GM21360 (cell line): ENCODE data around the gene MRPS15.
A peak's percentile ranks its signal among the peaks of the same experiment; 100 is the strongest.

ENCODE experiments used
- ATAC-seq: cut with Tn5 transposase; IDR thresholded peaks from one replicate; pipeline ENCODE4 v1.9.1; 2021; ENCODE audit warnings: mild to moderate bottlenecking, moderate library complexity; ENCODE audit not compliant: unreplicated experiment

MRPS15 gene

GRCh38 chr1:36463463-36463802 lies 751 bp downstream of the MRPS15 start:
- no peak for ATAC-seq

GRCh38 chr1:36458910-36459309 lies 5.3 kb downstream of the MRPS15 start:
- ATAC-seq = no peak

- no peak for ATAC-seq
These were observed 6.5 kb downstream of the MRPS15 start for GRCh38 chr1:36457691-36458090.

- no peak for ATAC-seq
These were observed 7.7 kb downstream of the MRPS15 start for GRCh38 chr1:36456391-36456928.

GRCh38 chr1:36455386-36455785 lies 8.8 kb downstream of the MRPS15 start:
- ATAC-seq = no peak

GRCh38 chr1:36453600-36454388 lies 10.4 kb downstream of the MRPS15 start:
- no peak for ATAC-seq

GRCh38 chr1:36453051-36453450 lies 11.1 kb downstream of the MRPS15 start:
- ATAC-seq = no peak

GRCh38 chr1:36450919-36451305 lies 13.3 kb downstream of the MRPS15 start:
- ATAC-seq = no peak

GRCh38 chr1:36450270-36450918 lies 13.8 kb downstream of the MRPS15 start, which contains the start of gene OSCP1:
OSCP1 (minus strand) TSS chr1:36450451; CDS start chr1:36450369, 82 bp downstream.
- ATAC-seq = peak; percentile 92

- ATAC-seq = no peak
These were observed 15.6 kb downstream of the MRPS15 start for GRCh38 chr1:36448530-36449056.

GRCh38 chr1:36447450-36447849 lies 16.7 kb downstream of the MRPS15 start:
- ATAC-seq = no peak

GRCh38 chr1:36446746-36447145 lies 17.4 kb downstream of the MRPS15 start:
- ATAC-seq = no peak

GRCh38 chr1:36446271-36446670 lies 17.9 kb downstream of the MRPS15 start:
- ATAC-seq = no peak

GRCh38 chr1:36443297-36443696 lies 20.9 kb downstream of the MRPS15 start:
- ATAC-seq = no peak

GRCh38 chr1:36442337-36442736 lies 21.8 kb downstream of the MRPS15 start:
- no peak for ATAC-seq

GRCh38 chr1:36440646-36441045 lies 23.5 kb downstream of the MRPS15 start:
- ATAC-seq = no peak

GRCh38 chr1:36440044-36440443 lies 24.1 kb downstream of the MRPS15 start:
- no peak for ATAC-seq

- ATAC-seq = no peak
These were observed 25.5 kb downstream of the MRPS15 start for GRCh38 chr1:36438715-36439114.

- no peak for ATAC-seq
These were observed 27.4 kb downstream of the MRPS15 start for GRCh38 chr1:36436821-36437220.

- no peak for ATAC-seq
These were observed 31.1 kb downstream of the MRPS15 start for GRCh38 chr1:36433102-36433501.

- no peak for ATAC-seq
These were observed 31.6 kb downstream of the MRPS15 start for GRCh38 chr1:36432616-36433015.

GRCh38 chr1:36425791-36426190 lies 38.4 kb downstream of the MRPS15 start:
- no peak for ATAC-seq
